ENCODE results near the gene KCNJ6.
"Not testable (repeated sequence)": the region's sequence is repeated elsewhere in the genome, so short reads cannot be mapped to it uniquely, and the experiment has no call there.

The KCNJ6 gene

GRCh38 chr21:37764691-37765090 is 151.6 kb downstream of the KCNJ6 start:
- Histone ChIP-seq H2AFZ (ENCODE audit: low read depth, low read length) (no peak overlapping the region), H3K79me1 (replicated peaks; ENCODE audit: low read length, poor library complexity, severe bottlenecking) (no peaks in the 10 kb centered on the region), H3K23ac (ENCODE audit: low read length in 2 of 2) (no peak overlapping the region), H3K4me1 (ENCODE audit: control insufficient read depth, insufficient read depth, low read depth, low read length) (peaks cover 2% of the 10 kb centered on the region), H3K36me3 (ENCODE audit: control insufficient read depth in 1 of 2, insufficient read depth in 2 of 2, low read depth in 1 of 2, low read length in 2 of 2) (peaks cover 0 to 7% of the 10 kb centered on the region in 2 experiments), H3K4ac (ENCODE audit: low read depth in 1 of 2, low read length in 2 of 2) (no peak overlapping the region), H3K9ac (ENCODE audit: low read length) (no peak overlapping the region), H3K9me3 (ENCODE audit: control insufficient read depth, low read length) (peaks cover 5% of the 10 kb centered on the region), H2BK120ac (ENCODE audit: low read depth, low read length) (no peak overlapping the region), H3K4me3 (ENCODE audit: insufficient read depth in 1 of 2, low read depth in 1 of 2, low read length in 2 of 2) (no peak overlapping the region), H3K27ac (ENCODE audit: low read length, poor library complexity, severe bottlenecking) (no peak overlapping the region), H3K14ac (ENCODE audit: low read length in 2 of 2) (no peak overlapping the region), H4K8ac (ENCODE audit: low read length) (no peak overlapping the region), H3K18ac (ENCODE audit: low read depth in 1 of 2, low read length in 2 of 2) (no peak overlapping the region), H3K27me3 (ENCODE audit: control insufficient read depth in 1 of 2, insufficient read depth in 1 of 2, low read length in 2 of 2) (peaks cover 0 to 48% of the 10 kb centered on the region in 2 experiments), H4K91ac (ENCODE audit: low read length) (no peak overlapping the region), H2BK5ac (ENCODE audit: low read depth, low read length, poor library complexity, severe bottlenecking) (no peak overlapping the region), H3K4me2 (ENCODE audit: low read length, poor library complexity, severe bottlenecking) (no peak overlapping the region), H2BK15ac (ENCODE audit: low read depth, poor library complexity, severe bottlenecking) (no peak overlapping the region), H2AK5ac (ENCODE audit: low read length, severe bottlenecking) (no peak overlapping the region), H2BK12ac (ENCODE audit: low read length in 2 of 2) (no peak overlapping the region)
- WGBS = 100% methylated on average over 1 of the region's 2 CpGs
- DNase-seq = no peak

GRCh38 chr21:37763298-37763697 is 153.0 kb downstream of the KCNJ6 start:
- Histone ChIP-seq H3K18ac (ENCODE audit: low read depth in 1 of 2, low read length in 2 of 2) (no peak overlapping the region), H2BK5ac (ENCODE audit: low read depth, low read length, poor library complexity, severe bottlenecking) (no peak overlapping the region), H2AK5ac (ENCODE audit: low read length, severe bottlenecking) (no peak overlapping the region), H2BK15ac (ENCODE audit: low read depth, poor library complexity, severe bottlenecking) (no peak overlapping the region), H3K9me3 (ENCODE audit: control insufficient read depth, low read length) (peaks cover 5% of the 10 kb centered on the region), H3K4me2 (ENCODE audit: low read length, poor library complexity, severe bottlenecking) (no peak overlapping the region), H3K27me3 (ENCODE audit: control insufficient read depth in 1 of 2, insufficient read depth in 1 of 2, low read length in 2 of 2) (peaks cover 0 to 55% of the 10 kb centered on the region in 2 experiments), H3K9ac (ENCODE audit: low read length) (no peak overlapping the region), H3K4me1 (ENCODE audit: control insufficient read depth, insufficient read depth, low read depth, low read length) (peaks cover 6% of the 10 kb centered on the region), H4K91ac (ENCODE audit: low read length) (no peak overlapping the region), H2BK12ac (ENCODE audit: low read length in 2 of 2) (peak overlapping the region in 1 of 2 experiments; percentile 72), H3K4me3 (ENCODE audit: insufficient read depth in 1 of 2, low read depth in 1 of 2, low read length in 2 of 2) (no peak overlapping the region), H3K79me1 (replicated peaks; ENCODE audit: low read length, poor library complexity, severe bottlenecking) (no peaks in the 10 kb centered on the region), H3K4ac (ENCODE audit: low read depth in 1 of 2, low read length in 2 of 2) (no peak overlapping the region), H3K14ac (ENCODE audit: low read length in 2 of 2) (peak overlapping the region in 1 of 2 experiments; percentile 35), H3K36me3 (ENCODE audit: control insufficient read depth in 1 of 2, insufficient read depth in 2 of 2, low read depth in 1 of 2, low read length in 2 of 2) (peaks cover 0 to 7% of the 10 kb centered on the region in 2 experiments), H2BK120ac (ENCODE audit: low read depth, low read length) (no peak overlapping the region), H3K23ac (ENCODE audit: low read length in 2 of 2) (no peak overlapping the region), H4K8ac (ENCODE audit: low read length) (no peak overlapping the region), H2AFZ (ENCODE audit: low read depth, low read length) (no peak overlapping the region), H3K27ac (ENCODE audit: low read length, poor library complexity, severe bottlenecking) (no peak overlapping the region)
- 76% methylated on average over 2 of the region's 5 CpGs for WGBS
- DNase-seq = no peak

- H3K23ac ChIP-seq (ENCODE audit: low read length in 2 of 2) = no peak overlapping the region
- 88% methylated on average over 12 of the region's 12 CpGs for WGBS
- no peak overlapping the region for H3K4ac ChIP-seq (ENCODE audit: low read depth in 1 of 2, low read length in 2 of 2)
- no peak overlapping the region for H3K14ac ChIP-seq (ENCODE audit: low read length in 2 of 2)
- no peak for DNase-seq
- H3K4me2 ChIP-seq (ENCODE audit: low read length, poor library complexity, severe bottlenecking) = no peak overlapping the region
- H3K36me3 ChIP-seq (ENCODE audit: control insufficient read depth in 1 of 2, insufficient read depth in 2 of 2, low read depth in 1 of 2, low read length in 2 of 2) = peaks cover 0 to 7% of the 10 kb centered on the region in 2 experiments
- no peak overlapping the region for H4K91ac ChIP-seq (ENCODE audit: low read length)
- H2BK5ac ChIP-seq (ENCODE audit: low read depth, low read length, poor library complexity, severe bottlenecking) = no peak overlapping the region
- no peak overlapping the region for H2BK12ac ChIP-seq (ENCODE audit: low read length in 2 of 2)
- H3K27ac ChIP-seq (ENCODE audit: low read length, poor library complexity, severe bottlenecking) = no peak overlapping the region
- H2BK15ac ChIP-seq (ENCODE audit: low read depth, poor library complexity, severe bottlenecking) = no peak overlapping the region
- H3K79me1 ChIP-seq (replicated peaks; ENCODE audit: low read length, poor library complexity, severe bottlenecking) = no peaks in the 10 kb centered on the region
- peaks cover 5% of the 10 kb centered on the region for H3K9me3 ChIP-seq (ENCODE audit: control insufficient read depth, low read length)
- no peak overlapping the region for H4K8ac ChIP-seq (ENCODE audit: low read length)
- no peak overlapping the region for H3K4me3 ChIP-seq (ENCODE audit: insufficient read depth in 1 of 2, low read depth in 1 of 2, low read length in 2 of 2)
- no peak overlapping the region for H2BK120ac ChIP-seq (ENCODE audit: low read depth, low read length)
- peak overlapping the region in 1 of 2 experiments; percentile 6 for H3K18ac ChIP-seq (ENCODE audit: low read depth in 1 of 2, low read length in 2 of 2)
- H2AK5ac ChIP-seq (ENCODE audit: low read length, severe bottlenecking) = no peak overlapping the region
- H3K27me3 ChIP-seq (ENCODE audit: control insufficient read depth in 1 of 2, insufficient read depth in 1 of 2, low read length in 2 of 2) = peaks cover 0 to 61% of the 10 kb centered on the region in 2 experiments
- no peak overlapping the region for H3K9ac ChIP-seq (ENCODE audit: low read length)
- no peak overlapping the region for H2AFZ ChIP-seq (ENCODE audit: low read depth, low read length)
- H3K4me1 ChIP-seq (ENCODE audit: control insufficient read depth, insufficient read depth, low read depth, low read length) = peaks cover 4% of the 10 kb centered on the region
Measured at GRCh38 chr21:37762606-37763005, 153.7 kb downstream of the KCNJ6 start.

- H3K27ac ChIP-seq (ENCODE audit: low read length, poor library complexity, severe bottlenecking); DNase-seq; H2BK12ac ChIP-seq (ENCODE audit: low read length in 2 of 2); H2BK120ac ChIP-seq (ENCODE audit: low read depth, low read length); H3K23ac ChIP-seq (ENCODE audit: low read length in 2 of 2); H3K18ac ChIP-seq (ENCODE audit: low read depth in 1 of 2, low read length in 2 of 2); H2BK15ac ChIP-seq (ENCODE audit: low read depth, poor library complexity, severe bottlenecking); H3K4me3 ChIP-seq (ENCODE audit: insufficient read depth in 1 of 2, low read depth in 1 of 2, low read length in 2 of 2); H3K4me1 ChIP-seq (ENCODE audit: control insufficient read depth, insufficient read depth, low read depth, low read length); H2BK5ac ChIP-seq (ENCODE audit: low read depth, low read length, poor library complexity, severe bottlenecking); H4K8ac ChIP-seq (ENCODE audit: low read length); H4K91ac ChIP-seq (ENCODE audit: low read length); H2AFZ ChIP-seq (ENCODE audit: low read depth, low read length); H3K9ac ChIP-seq (ENCODE audit: low read length); H2AK5ac ChIP-seq (ENCODE audit: low read length, severe bottlenecking); H3K4ac ChIP-seq (ENCODE audit: low read depth in 1 of 2, low read length in 2 of 2); H3K9me3 ChIP-seq (ENCODE audit: control insufficient read depth, low read length); H3K4me2 ChIP-seq (ENCODE audit: low read length, poor library complexity, severe bottlenecking); H3K79me1 ChIP-seq (replicated peaks; ENCODE audit: low read length, poor library complexity, severe bottlenecking); H3K36me3 ChIP-seq (ENCODE audit: control insufficient read depth in 1 of 2, insufficient read depth in 2 of 2, low read depth in 1 of 2, low read length in 2 of 2): not testable (repeated sequence)
- 97% methylated on average over 4 of the region's 4 CpGs for WGBS
- Histone ChIP-seq H3K14ac (ENCODE audit: low read length in 2 of 2) (peak overlapping the region in 1 of 2 experiments; percentile 91), H3K27me3 (ENCODE audit: control insufficient read depth in 1 of 2, insufficient read depth in 1 of 2, low read length in 2 of 2) (peaks cover 0 to 60% of the 10 kb centered on the region in 2 experiments)
Measured at GRCh38 chr21:37761406-37761805, 154.9 kb downstream of the KCNJ6 start.

Data from mesenchymal stem cell (in vitro differentiated cells and primary cell).